GM13976 (cell line): ENCODE measurements around the gene MB.

Experiments
- DNase-seq: peaks from one replicate; pipeline ENCODE4 v3.0.0; 2012; ENCODE audit warnings: low spot score
- in situ Hi-C: fragments of 300-500 bp; cut with MboI; formaldehyde crosslinking; loops from one replicate; pipeline ENCODE4 v1.12.0; 2022; ENCODE audit warnings: low sequenced_read_pairs, mixed read lengths, inconsistent platforms; ENCODE audit not compliant: unreplicated experiment
- TF ChIP-seq, protein P1 (sequence below): IDR thresholded peaks from 2 replicates; pipeline ENCODE4 v1.5.1; 2012; ENCODE audit warnings: borderline replicate concordance, mild to moderate bottlenecking; ENCODE audit not compliant: insufficient read depth; ENCODE audit errors: extremely low read depth, missing control alignments, control extremely low read depth

MB gene

DNA sequence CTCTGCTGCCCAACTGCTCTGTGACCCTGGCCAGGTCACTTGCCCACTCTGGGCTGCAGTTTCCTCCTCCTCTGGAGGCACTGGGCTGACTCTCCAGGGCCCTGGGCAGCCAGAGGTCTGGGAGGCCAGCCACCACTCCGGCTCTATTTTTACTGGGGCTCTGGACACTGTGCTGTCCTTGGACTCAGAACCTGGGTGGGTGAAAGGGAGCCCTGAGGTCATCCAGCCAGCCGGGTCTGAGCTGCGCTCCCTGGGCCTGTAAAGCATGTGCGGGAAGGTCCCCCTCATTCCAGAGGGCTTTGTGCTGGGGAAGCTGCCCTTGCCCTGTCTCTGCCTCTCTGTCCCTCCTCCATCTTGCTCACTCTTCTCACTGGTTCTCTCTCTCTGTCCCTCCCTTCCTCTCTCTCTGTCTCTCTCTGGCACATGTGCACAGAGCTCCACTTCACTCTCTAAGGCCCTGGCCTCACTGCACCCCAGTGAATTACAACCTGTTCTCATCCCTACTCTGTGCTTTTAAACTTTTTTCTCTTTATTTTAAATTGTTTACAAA, 24.6 kb downstream of the MB start:
- in situ Hi-C loops = no loop called here
- TF ChIP-seq, protein P1, sequence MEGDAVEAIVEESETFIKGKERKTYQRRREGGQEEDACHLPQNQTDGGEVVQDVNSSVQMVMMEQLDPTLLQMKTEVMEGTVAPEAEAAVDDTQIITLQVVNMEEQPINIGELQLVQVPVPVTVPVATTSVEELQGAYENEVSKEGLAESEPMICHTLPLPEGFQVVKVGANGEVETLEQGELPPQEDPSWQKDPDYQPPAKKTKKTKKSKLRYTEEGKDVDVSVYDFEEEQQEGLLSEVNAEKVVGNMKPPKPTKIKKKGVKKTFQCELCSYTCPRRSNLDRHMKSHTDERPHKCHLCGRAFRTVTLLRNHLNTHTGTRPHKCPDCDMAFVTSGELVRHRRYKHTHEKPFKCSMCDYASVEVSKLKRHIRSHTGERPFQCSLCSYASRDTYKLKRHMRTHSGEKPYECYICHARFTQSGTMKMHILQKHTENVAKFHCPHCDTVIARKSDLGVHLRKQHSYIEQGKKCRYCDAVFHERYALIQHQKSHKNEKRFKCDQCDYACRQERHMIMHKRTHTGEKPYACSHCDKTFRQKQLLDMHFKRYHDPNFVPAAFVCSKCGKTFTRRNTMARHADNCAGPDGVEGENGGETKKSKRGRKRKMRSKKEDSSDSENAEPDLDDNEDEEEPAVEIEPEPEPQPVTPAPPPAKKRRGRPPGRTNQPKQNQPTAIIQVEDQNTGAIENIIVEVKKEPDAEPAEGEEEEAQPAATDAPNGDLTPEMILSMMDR = no peak

DNA sequence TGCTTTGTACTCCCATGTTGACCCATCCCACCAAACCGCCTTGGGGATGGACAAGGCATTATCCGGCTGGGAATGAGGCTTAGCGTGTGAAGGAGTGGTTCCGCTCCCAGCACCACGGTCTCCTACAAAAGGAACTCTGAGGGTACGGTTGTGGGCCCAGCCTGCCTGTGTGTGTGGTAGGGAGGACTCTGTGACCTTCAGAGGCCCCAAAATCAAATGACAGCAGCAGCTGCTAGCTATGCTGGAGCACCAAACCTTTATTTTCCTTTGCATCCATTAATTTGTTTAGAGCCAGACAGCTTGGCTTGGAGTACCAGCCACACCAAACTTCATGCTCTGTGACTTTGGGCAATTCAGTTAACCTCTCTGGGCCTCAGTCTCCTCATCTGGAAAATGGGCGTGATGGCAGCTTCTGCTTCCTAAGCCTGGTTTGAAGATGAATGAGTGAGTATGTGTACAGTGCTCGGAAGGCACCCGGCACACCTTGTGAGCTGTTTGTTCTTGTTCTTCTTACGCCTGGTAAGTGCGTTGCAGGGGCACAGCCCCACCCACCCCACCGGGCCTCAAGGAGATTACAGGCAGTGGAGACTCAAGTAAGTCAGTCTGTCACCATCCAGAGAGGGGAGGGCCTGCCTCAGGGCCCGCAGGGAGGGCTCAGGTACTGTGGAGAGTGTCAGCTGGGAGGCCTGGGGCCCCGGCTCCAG, 25.3 kb downstream of the MB start:
- no peak for DNase-seq
- TF ChIP-seq, protein P1 = no peak
- in situ Hi-C loops = no loop called here

More for the DNA sequence above, 24.6 kb downstream of the MB start:
- DNase-seq = no peak

DNA sequence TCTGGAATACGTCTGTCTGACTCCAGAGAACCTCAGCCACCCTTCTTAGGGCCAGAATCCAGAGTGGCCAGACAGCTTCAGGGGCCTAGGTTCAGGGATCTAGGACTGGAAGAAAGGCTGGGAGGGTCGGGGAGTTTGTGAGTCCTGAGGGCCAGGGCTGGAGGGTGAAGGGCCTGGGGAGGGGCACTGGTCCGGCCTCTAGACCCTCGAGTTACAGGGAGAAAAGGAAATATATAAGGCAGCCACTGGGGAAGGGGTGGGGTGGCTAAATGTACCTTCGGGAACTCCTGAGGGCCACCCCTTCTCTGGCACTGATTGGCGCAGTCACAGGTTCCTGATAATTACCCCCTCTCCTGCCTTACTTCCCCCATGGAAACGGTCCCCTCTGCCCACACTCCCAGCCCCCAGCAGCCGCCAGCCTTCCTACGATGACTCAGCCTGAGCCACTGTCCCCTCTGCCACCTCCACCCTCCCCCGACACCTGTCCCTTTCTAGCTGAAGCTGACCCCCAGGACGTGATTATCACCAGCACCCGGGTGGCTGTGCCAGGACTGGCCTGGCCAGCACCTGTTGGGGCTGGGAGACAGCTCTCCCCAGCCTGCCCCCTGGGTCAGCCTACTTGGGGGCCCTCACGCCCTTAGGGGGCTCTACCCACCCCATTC, 26.4 kb downstream of the MB start:
- DNase-seq = no peak
- in situ Hi-C loops = no loop called here
- TF ChIP-seq, protein P1 = no peak

DNA sequence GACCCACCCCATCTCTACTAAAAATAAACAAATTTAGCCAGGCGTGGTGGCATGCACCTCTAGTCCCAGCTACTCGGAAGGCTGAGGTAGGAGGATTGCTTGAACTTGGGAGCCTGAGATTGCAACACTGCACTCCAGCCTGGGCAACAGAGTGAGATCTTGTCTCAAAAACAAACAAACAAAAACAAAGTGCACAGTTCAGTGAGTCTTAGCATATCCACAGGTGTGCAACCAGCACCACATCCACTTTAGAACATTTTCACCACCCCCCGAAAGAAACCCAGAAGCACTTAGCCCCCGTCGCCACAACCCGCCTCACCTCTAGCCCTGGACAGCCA, 27.4 kb downstream of the MB start:
- in situ Hi-C loops = loop anchor here (10.0 kb wide), 1 partner anchor 235 kb away; no protein-coding TSS in a partner anchor
- no peak for DNase-seq
- TF ChIP-seq, protein P1 = no peak

DNA sequence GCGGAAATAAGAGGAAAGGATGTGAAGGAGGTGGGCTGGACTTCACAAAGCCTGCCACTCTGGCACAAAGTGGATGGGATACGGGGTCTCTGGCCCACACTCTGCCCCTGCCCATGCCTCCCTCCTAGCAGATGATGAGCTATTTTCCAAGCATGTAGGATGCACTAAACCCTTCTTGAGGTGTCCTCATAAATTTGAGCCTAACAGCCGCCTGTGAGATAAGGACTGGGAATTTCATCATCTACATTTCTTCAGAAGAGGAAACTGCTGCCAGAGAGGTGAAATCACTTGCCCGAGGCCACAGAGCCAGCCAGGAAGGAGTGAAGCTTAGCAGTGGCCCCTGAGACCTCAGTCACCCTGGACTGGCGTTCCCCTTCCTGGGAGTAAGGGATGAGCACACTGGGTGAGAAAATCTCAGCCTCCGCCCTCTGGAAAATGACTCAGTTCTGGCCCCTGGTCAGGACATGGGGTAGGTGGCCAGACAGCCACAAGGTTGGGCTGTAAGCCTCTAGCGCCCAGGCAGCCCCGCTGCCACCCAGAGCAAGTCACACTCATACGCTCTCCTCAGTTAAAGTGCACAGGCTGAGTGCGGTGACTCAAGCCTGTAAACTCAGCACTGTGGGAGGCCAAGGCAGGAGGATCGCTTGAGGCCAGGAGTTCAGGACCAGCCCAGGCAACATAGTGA, 27.9 kb downstream of the MB start:
- no peak for DNase-seq
- in situ Hi-C loops = loop anchor here (10.0 kb wide), 1 partner anchor 234 kb away; no protein-coding TSS in a partner anchor
- TF ChIP-seq, protein P1 = no peak

DNA sequence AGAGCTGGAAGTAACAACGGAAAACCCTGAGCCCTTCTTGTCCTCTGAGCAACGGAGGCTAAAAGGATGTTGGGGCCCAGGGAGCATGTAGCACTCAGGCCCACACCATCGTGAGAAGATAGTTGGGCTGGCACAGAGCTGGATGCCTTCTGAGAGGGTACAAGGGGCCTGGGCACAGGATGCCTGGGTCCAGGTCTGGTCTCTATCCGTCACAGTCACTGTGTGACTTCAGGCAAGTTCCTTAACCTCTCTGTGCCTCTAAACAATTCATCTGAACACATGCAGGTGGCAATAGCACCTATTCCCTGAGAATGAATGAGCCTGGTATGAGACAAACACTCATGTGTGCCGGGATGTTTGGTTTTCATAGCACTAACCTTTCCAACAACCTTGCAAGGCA, 29.2 kb downstream of the MB start:
- in situ Hi-C loops = loop anchor here (10.0 kb wide), 1 partner anchor 233 kb away; no protein-coding TSS in a partner anchor
- TF ChIP-seq, protein P1 = no peak
- DNase-seq = no peak
